ENCODE data around the gene EGFL8. TPM values are rescaled to one million over a fixed set of nuclear protein-coding genes. Genes with fewer than 3 reads are reported as not detected.
A peak's percentile ranks its signal among the peaks of the same experiment; 100 is the strongest.

Gene EGFL8
- total RNA-seq (2014; rRNA removed; shearing (Covaris generic)), result 4.3 and 5.9 TPM in 2 replicates

DNA sequence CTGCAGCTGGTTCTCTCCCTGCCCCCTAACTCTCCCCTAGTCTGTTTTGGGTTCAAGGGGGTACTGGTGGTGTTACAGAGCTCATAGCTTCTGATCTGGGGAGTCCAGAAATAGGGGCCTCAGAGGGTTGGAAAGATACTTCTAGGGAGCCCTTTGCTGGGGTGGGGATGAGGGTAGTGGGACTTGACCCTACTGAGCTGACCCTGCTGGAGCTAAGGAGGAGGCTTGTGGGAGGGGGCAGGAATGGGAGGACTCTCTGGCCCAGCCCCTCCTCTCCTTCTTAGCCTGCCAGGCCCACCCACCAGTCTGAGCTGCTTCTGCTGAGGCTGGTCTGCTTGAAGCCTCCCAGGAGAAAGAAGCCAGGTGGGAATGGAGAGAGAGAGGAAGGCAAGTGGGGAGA, at the start of gene EGFL8:
TSS of gene EGFL8 (plus strand) at position 301 of the 400 bp plus-strand sequence. CDS start 1,571 bp downstream, outside the sequence.
- Histone ChIP-seq H3K4me3 (ENCODE audit: insufficient read depth, low read depth, low read length) (no peak within 1 kb of the TSS), H3K36me3 (replicated peaks; ENCODE audit: control insufficient read depth, insufficient read depth, low read length) (peaks cover 3% of the 10 kb centered on the region), H3K27me3 (ENCODE audit: control insufficient read depth, insufficient read depth, low read length) (no peaks in the 10 kb centered on the region)
- DNase-seq, result no peak

DNA sequence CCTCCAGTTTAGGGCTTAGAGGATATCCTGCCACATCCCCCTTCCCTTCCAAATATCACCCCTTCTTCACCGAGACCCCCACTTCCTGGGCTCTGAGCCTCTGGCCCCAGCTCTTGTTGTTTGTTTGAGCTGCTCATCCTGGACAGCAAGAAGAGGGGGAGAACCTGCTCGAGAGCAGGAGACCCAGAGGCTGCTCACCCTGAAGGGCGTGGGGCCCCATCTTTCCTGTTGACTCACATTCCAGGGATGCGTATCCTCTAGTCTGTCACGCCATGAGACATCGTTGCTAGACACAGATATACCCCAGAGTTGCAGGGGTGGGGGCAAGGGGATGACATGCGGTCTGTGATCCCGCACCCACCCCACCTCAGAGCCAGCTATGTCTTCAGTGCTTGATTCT, 49.6 kb upstream of the EGFL8 start:
- peaks cover 9% of the 10 kb centered on the region for H3K36me3 ChIP-seq (replicated peaks; ENCODE audit: control insufficient read depth, insufficient read depth, low read length)
- DNase-seq, result no peak
- peaks cover 1% of the 10 kb centered on the region; the same call in 1 of the 2 replicates for H3K27me3 ChIP-seq (ENCODE audit: control insufficient read depth, insufficient read depth, low read length)
- no peak overlapping the region for H3K4me3 ChIP-seq (ENCODE audit: insufficient read depth, low read depth, low read length)

DNA sequence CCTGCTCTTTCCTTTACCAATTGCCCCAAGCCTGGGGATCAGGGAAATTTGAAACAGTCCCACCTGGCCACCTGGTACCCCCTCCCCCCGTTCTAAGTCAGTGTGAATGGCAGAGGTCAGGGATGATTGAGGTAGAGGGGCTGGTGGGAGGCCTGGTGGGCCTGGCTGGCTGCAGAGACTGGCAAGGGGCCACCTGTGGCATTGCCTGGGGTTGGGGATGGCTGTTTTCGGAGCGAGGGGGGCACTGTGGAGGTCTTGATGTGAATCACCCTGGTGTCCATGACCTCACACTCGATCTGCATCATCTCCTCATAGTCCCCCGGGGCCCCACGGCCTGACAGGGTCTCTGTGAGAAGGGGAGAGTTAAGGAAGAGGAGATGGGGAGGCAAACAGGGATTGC, 48.8 kb upstream of the EGFL8 start:
- H3K27me3 ChIP-seq (ENCODE audit: control insufficient read depth, insufficient read depth, low read length), result no peaks in the 10 kb centered on the region
- DNase-seq, result no peak
- H3K36me3 ChIP-seq (replicated peaks; ENCODE audit: control insufficient read depth, insufficient read depth, low read length), result peaks cover 9% of the 10 kb centered on the region
- H3K4me3 ChIP-seq (ENCODE audit: insufficient read depth, low read depth, low read length), result no peak overlapping the region

DNA sequence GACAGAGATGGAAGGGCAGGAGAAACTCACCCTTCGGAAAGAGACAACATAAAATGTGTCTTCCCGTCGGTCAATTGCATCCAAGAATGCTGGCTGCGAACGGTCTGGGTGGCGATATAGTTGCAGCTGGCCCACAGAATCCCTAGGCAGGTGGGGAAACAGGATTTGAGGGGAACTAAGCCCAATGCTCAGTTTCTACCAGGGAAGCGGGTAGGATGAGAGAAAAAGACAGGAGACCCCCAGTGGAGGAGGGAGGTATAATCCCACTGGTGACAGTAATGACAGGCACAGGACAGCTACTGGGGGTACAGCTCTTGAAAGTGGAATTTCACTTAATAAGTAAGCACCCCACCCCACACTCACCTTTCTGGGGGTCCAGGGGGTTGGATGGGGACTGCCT, 47.7 kb upstream of the EGFL8 start:
- Histone ChIP-seq H3K27me3 (ENCODE audit: control insufficient read depth, insufficient read depth, low read length) (no peaks in the 10 kb centered on the region), H3K4me3 (ENCODE audit: insufficient read depth, low read depth, low read length) (no peak overlapping the region), H3K36me3 (replicated peaks; ENCODE audit: control insufficient read depth, insufficient read depth, low read length) (peaks cover 14% of the 10 kb centered on the region)
- peak; percentile 82 for DNase-seq

DNA sequence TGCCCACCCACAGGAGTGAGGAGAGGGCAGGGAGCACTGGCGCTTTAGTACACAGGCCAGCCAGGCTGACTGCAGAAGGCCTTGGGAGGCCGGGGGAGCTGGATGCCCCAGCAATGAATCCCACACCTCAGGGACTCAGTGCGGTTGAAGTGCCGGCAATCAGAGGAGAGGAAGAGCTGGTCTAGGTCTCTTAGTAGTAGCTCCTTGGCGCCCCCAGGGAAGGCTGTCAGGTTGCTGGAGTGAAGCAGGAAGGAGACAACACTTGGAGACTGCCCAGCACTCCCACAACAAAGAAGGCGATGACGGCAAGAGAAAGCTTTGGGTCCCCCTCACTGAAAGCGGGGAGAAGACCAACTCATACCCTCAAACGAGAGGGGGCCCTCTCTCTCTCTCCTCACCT, 46.9 kb upstream of the EGFL8 start:
- Histone ChIP-seq H3K36me3 (replicated peaks; ENCODE audit: control insufficient read depth, insufficient read depth, low read length) (peaks cover 14% of the 10 kb centered on the region), H3K27me3 (ENCODE audit: control insufficient read depth, insufficient read depth, low read length) (no peaks in the 10 kb centered on the region), H3K4me3 (ENCODE audit: insufficient read depth, low read depth, low read length) (no peak overlapping the region)
- DNase-seq, result peak; percentile 36

DNA sequence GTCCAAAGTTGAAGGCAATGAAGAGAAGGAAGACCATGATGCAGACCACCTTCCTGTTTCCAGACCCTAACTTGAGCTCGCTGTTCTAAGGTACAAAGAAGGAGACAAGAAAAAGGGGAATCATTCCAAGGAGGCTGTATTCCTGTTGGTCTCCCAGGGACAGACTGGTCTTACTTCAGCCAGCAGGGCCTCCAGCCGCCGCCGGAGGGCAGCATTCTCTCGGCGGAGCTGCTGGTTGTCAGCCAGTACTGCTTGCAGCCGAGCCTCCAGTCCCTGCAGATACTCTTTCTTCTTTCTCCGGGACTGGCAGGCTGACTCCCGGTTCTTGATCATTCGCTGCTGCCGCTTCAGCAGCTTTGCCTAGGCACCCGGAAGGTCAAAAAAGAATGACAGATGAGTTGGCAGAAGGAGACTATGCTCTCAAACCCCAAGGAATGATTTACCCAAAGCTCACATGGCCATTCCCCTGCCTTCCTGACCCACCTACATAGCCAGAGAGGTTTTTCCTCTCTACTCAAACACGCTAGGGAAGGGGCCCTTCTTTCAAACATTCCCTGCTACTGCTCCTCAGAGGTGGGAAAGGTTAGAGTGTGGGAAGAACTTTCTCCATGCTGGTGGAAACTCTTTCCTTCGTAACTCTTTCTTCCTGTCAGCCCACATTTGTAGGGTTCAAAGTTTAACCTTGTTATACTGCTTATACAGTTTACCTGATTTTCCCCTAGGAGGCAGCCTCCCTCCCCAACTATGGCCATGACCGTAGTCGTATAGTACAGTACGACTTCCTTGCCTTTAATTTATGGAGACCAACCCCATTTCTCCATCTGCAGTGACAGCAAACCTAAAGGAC, 45.4 kb upstream of the EGFL8 start:
- DNase-seq, result peak; percentile 92
- H3K27me3 ChIP-seq (ENCODE audit: control insufficient read depth, insufficient read depth, low read length), result no peaks in the 10 kb centered on the region
- peaks cover 14% of the 10 kb centered on the region for H3K36me3 ChIP-seq (replicated peaks; ENCODE audit: control insufficient read depth, insufficient read depth, low read length)
- no peak overlapping the region for H3K4me3 ChIP-seq (ENCODE audit: insufficient read depth, low read depth, low read length)

DNA sequence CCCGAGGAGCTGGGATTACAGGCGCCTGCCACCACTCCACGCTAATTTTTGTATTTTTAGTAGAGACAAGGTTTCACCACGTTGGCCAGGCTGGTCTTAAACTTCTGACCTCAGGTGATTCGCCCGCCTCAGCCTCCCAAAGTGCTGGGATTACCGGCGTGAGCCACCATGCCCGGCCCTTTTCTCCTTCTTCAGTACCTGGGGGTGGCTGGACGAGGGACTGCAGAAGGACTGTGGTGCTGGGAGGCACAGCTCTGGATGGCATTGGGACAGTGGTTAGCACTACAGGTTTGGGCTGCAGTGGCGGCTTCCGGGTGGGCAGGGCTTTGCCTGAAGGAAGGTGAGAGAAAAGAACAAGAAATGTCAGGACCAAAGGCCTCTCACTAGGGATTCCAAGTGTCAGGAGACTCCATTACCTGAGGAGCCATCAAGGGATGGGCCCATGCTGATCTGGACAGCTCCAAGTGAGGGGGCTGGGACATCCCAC, 43.8 kb upstream of the EGFL8 start:
- H3K27me3 ChIP-seq (ENCODE audit: control insufficient read depth, insufficient read depth, low read length), result no peaks in the 10 kb centered on the region
- H3K4me3 ChIP-seq (ENCODE audit: insufficient read depth, low read depth, low read length), result no peak overlapping the region
- DNase-seq, result no peak
- peaks cover 15% of the 10 kb centered on the region for H3K36me3 ChIP-seq (replicated peaks; ENCODE audit: control insufficient read depth, insufficient read depth, low read length)

DNA sequence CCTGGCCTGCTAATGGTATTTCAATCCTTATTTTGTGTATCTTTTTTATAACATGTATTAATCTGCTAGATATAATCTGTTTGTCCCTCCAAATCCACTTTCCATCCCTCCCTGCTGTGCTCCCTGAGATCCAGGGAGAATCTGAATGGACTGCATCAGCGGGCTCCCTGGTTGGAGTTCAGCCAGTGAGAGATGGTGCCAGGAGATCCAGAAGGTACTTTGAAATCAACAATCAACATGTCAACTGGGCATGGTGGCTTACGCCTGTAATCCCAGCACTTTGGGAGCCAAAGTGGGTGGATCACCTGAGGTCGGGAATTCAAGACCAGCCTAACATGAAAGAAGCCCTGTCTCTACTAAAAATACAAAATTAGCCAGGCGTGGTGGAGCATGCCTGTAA, 40.7 kb upstream of the EGFL8 start:
- no peak for DNase-seq
- Histone ChIP-seq H3K4me3 (ENCODE audit: insufficient read depth, low read depth, low read length) (no peak overlapping the region), H3K36me3 (replicated peaks; ENCODE audit: control insufficient read depth, insufficient read depth, low read length) (peaks cover 8% of the 10 kb centered on the region), H3K27me3 (ENCODE audit: control insufficient read depth, insufficient read depth, low read length) (no peaks in the 10 kb centered on the region)

DNA sequence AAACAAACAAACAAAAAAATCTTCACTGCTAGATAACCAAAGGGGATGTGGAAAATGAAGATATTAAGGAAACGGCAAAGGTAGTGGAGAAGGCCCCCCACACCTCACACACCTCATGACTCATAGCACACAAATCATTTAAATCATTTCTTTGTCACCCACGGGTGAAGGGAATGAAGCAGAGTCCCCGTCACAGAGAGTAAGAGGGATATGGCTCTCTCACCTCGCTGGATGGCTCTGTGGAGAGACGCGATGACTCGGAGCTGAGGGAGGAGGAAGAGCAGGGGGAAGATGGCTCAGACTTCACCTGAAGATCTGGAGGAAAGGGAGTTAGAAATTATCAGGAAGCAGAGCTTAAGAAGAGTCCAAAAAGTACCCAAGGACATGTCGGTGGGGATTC, 37.5 kb upstream of the EGFL8 start:
- peaks cover 3% of the 10 kb centered on the region for H3K36me3 ChIP-seq (replicated peaks; ENCODE audit: control insufficient read depth, insufficient read depth, low read length)
- no peak for DNase-seq
- no peaks in the 10 kb centered on the region for H3K27me3 ChIP-seq (ENCODE audit: control insufficient read depth, insufficient read depth, low read length)
- no peak overlapping the region for H3K4me3 ChIP-seq (ENCODE audit: insufficient read depth, low read depth, low read length)

DNA sequence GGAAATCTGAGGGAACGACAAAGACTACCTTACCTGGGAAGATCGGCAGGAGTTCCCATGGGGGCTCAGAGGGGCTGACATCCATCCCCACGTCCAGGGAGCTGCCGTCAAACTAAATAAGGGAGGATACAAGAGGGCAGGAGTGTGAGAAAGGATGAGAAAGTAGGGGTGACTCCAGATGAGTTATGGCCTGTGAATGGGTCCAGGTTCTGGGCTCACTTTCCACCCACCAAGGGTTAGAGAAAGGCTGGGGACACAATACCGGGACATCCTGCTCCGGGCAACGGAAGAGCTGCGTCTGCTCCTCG, 37.0 kb upstream of the EGFL8 start:
- no peak for DNase-seq
- peaks cover 3% of the 10 kb centered on the region for H3K36me3 ChIP-seq (replicated peaks; ENCODE audit: control insufficient read depth, insufficient read depth, low read length)

DNA sequence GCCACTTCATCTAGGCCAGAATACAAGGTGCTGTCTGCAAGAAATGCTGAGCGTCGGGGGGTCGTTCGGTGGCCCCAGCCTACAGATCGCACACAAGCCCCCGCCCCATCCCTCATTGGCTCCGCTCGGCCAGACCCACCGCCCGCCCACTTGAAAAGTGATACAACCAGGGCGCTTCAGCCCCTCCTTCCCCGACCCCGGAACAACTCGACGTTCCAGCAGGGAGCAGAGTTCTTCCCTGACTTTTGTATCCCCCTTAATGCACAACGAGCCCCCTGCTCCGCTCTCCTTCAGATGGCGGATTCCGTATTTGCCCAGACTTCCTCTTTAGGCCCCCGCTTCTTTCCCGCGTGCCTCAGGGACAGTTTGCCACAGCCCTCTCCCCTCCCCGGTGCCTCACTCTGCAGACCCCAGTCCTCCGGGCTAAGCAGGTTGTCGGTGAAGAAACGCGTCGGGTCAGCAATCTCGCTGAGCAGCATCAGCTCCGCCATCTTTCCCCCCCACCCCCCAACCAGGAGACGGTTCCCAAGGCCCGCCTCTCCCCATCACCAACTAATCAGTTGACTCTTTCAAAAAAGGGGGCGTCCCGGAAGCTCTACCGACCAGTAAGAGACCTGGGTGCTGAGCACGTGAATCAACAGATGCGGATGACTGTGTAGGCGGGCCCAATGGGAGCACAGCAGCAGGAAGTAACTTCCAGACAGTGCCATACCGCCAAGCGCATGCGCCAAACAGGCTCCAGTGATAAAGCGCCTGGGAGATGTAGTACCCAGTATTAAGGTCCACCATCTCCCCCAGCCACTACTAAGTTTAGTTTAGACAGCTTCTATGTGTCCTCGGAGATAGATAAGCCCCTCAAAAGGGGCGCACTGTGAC, 36.4 kb upstream of the EGFL8 start, which contains the start of gene ATF6B:
TSS of gene ATF6B (minus strand) at position 530 of the 876 bp plus-strand sequence. CDS start at position 491, 39 bp downstream.
- DNase-seq, result peak; percentile 96
- no peaks in the 10 kb centered on the region for H3K27me3 ChIP-seq (ENCODE audit: control insufficient read depth, insufficient read depth, low read length)
- H3K36me3 ChIP-seq (replicated peaks; ENCODE audit: control insufficient read depth, insufficient read depth, low read length), result peaks cover 3% of the 10 kb centered on the region
- H3K4me3 ChIP-seq (ENCODE audit: insufficient read depth, low read depth, low read length), result peak within 1 kb of the TSS; percentile 92

More for the DNA sequence above, 37.0 kb upstream of the EGFL8 start:
- H3K4me3 ChIP-seq (ENCODE audit: insufficient read depth, low read depth, low read length), result peak overlapping the region; percentile 92
- H3K27me3 ChIP-seq (ENCODE audit: control insufficient read depth, insufficient read depth, low read length), result no peaks in the 10 kb centered on the region

DNA sequence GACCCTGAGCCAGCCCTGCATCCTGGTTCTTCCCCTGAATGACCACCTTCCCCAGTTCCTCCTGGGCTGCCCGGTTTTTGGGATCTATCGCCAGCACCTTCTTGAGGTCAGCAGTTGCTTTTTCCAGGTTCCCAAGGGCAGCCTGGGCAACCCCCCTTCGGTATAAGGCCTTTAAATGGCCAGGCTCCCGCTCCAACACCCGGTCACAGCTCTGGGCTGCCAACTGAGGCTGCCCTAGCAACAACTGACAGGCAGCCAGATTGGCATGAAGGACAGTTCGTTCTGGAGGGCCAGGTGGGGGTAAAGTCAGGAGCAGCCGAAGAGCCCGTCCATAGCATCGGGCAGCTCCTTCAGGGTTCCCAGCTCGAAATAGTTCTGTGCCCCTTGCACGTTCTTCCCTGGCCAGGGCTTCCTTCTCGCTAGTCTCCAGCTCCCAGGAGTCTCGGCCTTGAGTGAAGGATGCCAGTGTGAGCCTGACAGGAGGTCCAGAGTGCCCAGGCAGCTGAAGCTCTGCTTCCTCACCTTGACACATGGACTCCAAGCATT, 35.6 kb upstream of the EGFL8 start:
- Histone ChIP-seq H3K27me3 (ENCODE audit: control insufficient read depth, insufficient read depth, low read length) (no peaks in the 10 kb centered on the region), H3K4me3 (ENCODE audit: insufficient read depth, low read depth, low read length) (no peak overlapping the region), H3K36me3 (replicated peaks; ENCODE audit: control insufficient read depth, insufficient read depth, low read length) (peaks cover 3% of the 10 kb centered on the region)
- DNase-seq, result no peak

DNA sequence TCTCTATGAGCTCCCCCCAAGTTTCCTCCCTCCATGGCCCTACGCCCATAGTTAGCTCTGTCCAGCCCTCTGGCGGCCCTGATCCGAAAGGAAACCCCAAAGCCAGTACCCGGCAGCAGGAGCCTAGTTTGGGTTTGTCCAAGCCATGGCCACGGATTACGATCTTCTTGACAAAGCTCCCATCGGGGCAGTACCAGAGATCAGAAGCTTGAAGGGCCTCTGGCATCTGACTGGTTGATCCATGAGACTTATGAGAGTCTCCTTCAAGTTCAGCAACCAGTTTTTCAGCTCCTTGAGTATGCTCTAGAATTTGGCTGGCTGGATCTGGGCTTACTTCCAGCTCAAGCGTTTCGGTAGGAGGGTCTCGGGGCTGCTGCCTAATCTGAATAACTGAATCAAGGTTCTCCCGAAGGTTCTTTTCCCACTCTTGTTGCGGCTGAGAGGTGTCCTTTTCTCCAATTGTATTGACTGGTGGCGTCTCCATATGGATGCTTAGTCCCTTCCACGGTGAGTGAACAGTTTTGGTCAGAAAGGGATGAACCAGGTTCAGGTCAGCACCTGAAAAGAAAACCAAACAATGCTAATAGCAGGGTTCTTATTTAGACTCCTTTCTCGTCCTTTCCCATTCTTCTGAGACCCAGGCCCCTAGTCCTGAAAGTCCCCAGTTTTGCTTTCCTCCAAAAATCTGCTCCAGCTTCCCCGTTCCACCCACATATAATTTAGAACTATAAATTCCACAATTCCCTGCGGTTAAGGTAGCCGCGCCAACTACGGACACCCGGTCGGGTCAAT, 34.9 kb upstream of the EGFL8 start:
- DNase-seq, result no peak
- peak overlapping the region; percentile 46 for H3K4me3 ChIP-seq (ENCODE audit: insufficient read depth, low read depth, low read length)
- H3K27me3 ChIP-seq (ENCODE audit: control insufficient read depth, insufficient read depth, low read length), result no peaks in the 10 kb centered on the region; the same call in 1 of the 2 replicates
- peaks cover 1% of the 10 kb centered on the region for H3K36me3 ChIP-seq (replicated peaks; ENCODE audit: control insufficient read depth, insufficient read depth, low read length)

DNA sequence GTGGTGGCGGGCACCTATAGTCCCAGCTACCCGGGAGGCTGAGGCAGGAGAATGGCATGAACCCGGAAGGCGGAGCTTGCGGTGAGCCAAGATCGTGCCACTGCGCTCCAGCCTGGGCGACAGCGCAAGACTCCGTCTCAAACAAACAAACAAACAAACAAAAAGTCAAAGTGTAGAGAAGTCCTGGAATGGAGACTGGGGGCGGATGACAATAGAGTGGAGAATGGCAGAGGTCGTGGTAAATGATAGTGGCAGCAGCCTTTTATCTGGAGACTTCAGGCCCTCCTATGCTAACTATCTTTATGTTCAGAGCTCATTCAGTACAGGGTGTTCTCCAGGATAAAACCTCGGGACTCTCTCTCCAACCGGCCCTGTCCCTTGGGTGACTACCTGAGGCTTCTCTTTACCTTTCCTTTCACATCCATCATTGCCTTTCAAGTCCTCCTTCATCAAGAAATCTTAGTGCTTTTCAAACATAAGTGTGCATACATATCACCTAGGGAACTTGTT, 32.9 kb upstream of the EGFL8 start:
- Histone ChIP-seq H3K36me3 (replicated peaks; ENCODE audit: control insufficient read depth, insufficient read depth, low read length) (no peaks in the 10 kb centered on the region; the same call in 1 of the 2 replicates), H3K4me3 (ENCODE audit: insufficient read depth, low read depth, low read length) (no peak overlapping the region)
- no peak for DNase-seq

More for the DNA sequence above, 32.9 kb upstream of the EGFL8 start:
- H3K27me3 ChIP-seq (ENCODE audit: control insufficient read depth, insufficient read depth, low read length), result no peaks in the 10 kb centered on the region; the same call in 1 of the 2 replicates

Data from H7 (cell line).